ENCODE results near the gene MOB3A.

Gene MOB3A

DNA sequence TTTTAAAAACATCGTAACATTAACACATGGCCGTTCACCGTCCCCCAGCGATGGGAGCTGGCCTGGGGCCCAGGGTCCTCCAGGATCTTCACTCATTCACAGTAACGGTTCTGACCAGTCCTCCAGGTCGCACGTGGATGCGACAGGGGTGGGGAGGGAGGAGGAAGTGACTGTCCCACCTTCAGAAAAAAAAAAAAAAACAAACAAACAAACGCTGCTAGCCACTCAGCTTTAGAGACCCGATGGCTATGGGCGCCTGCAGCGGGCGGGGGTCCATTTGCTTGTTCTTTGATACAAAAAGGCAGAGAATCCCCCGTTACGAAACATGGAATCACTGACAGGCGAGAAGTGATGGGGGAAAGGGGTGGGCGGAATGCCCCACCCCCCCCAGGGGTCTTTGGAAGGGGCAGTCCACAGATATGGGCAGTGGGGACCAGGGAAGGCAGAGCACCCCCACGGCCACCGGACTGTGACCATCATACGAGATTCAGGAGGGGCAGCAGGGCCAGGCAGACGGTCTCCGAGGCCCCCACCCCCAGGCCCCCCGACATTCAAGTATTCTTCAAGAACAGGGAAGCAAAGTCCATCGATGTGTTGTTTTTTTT is 58.4 kb downstream of the MOB3A start:
- TF ChIP-seq CSDC2 (CRISPR knock-in tag; IDR thresholded peaks at IDR 0.05) (no peak), ZNF70 (CRISPR knock-in tag; IDR thresholded peaks at IDR 0.05) (no peak), PPARA (CRISPR knock-in tag; IDR thresholded peaks at IDR 0.05; ENCODE audit: borderline replicate concordance) (no peak), ZFP30 (CRISPR knock-in tag; IDR thresholded peaks at IDR 0.05) (no peak), TOX (CRISPR knock-in tag; IDR thresholded peaks at IDR 0.05; ENCODE audit: borderline replicate concordance) (no peak), ESRRG (CRISPR knock-in tag; IDR thresholded peaks at IDR 0.05) (no peak), SNAI2 (CRISPR knock-in tag; IDR thresholded peaks at IDR 0.05) (no peak)
- TF ChIP-seq, protein P1, sequence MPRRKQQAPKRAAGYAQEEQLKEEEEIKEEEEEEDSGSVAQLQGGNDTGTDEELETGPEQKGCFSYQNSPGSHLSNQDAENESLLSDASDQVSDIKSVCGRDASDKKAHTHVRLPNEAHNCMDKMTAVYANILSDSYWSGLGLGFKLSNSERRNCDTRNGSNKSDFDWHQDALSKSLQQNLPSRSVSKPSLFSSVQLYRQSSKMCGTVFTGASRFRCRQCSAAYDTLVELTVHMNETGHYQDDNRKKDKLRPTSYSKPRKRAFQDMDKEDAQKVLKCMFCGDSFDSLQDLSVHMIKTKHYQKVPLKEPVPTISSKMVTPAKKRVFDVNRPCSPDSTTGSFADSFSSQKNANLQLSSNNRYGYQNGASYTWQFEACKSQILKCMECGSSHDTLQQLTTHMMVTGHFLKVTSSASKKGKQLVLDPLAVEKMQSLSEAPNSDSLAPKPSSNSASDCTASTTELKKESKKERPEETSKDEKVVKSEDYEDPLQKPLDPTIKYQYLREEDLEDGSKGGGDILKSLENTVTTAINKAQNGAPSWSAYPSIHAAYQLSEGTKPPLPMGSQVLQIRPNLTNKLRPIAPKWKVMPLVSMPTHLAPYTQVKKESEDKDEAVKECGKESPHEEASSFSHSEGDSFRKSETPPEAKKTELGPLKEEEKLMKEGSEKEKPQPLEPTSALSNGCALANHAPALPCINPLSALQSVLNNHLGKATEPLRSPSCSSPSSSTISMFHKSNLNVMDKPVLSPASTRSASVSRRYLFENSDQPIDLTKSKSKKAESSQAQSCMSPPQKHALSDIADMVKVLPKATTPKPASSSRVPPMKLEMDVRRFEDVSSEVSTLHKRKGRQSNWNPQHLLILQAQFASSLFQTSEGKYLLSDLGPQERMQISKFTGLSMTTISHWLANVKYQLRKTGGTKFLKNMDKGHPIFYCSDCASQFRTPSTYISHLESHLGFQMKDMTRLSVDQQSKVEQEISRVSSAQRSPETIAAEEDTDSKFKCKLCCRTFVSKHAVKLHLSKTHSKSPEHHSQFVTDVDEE (CRISPR knock-in tag; IDR thresholded peaks at IDR 0.05), result no peak
- TF ChIP-seq, protein P2, sequence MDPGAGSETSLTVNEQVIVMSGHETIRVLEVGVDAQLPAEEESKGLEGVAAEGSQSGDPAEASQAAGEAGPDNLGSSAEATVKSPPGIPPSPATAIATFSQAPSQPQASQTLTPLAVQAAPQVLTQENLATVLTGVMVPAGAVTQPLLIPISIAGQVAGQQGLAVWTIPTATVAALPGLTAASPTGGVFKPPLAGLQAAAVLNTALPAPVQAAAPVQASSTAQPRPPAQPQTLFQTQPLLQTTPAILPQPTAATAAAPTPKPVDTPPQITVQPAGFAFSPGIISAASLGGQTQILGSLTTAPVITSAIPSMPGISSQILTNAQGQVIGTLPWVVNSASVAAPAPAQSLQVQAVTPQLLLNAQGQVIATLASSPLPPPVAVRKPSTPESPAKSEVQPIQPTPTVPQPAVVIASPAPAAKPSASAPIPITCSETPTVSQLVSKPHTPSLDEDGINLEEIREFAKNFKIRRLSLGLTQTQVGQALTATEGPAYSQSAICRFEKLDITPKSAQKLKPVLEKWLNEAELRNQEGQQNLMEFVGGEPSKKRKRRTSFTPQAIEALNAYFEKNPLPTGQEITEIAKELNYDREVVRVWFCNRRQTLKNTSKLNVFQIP (CRISPR knock-in tag; IDR thresholded peaks at IDR 0.05; ENCODE audit: borderline replicate concordance, low read depth), result no peak
- TF ChIP-seq, protein P3, sequence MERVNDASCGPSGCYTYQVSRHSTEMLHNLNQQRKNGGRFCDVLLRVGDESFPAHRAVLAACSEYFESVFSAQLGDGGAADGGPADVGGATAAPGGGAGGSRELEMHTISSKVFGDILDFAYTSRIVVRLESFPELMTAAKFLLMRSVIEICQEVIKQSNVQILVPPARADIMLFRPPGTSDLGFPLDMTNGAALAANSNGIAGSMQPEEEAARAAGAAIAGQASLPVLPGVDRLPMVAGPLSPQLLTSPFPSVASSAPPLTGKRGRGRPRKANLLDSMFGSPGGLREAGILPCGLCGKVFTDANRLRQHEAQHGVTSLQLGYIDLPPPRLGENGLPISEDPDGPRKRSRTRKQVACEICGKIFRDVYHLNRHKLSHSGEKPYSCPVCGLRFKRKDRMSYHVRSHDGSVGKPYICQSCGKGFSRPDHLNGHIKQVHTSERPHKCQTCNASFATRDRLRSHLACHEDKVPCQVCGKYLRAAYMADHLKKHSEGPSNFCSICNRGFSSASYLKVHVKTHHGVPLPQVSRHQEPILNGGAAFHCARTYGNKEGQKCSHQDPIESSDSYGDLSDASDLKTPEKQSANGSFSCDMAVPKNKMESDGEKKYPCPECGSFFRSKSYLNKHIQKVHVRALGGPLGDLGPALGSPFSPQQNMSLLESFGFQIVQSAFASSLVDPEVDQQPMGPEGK (CRISPR knock-in tag; IDR thresholded peaks at IDR 0.05; ENCODE audit: borderline replicate concordance), result no peak
- ATAC-seq, result no peak

DNA sequence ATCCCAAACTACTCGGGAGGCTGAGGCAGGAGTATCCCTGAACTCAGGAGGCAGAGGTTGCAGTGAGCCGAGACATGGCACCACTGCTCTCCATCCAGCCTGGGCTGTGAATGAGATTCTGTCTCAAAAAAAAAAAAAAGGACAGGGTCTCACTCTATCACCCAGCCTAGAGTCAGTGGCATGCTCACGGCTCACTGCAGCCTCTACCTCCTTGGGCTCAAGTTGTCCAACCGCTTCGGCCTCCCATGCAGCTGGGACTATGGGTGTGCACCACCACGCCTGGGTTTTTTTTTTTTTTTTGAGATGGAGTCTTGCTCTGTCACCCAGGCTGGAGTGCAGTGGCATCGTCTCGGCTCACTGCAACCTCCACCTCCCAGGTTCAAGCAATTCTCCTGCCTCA is 59.7 kb downstream of the MOB3A start:
- no peak for TF ChIP-seq BACH2 (CRISPR knock-in tag; IDR thresholded peaks at IDR 0.05; ENCODE audit: borderline replicate concordance)
- no peak for TF ChIP-seq ESRRG (CRISPR knock-in tag; IDR thresholded peaks at IDR 0.05)
- no peak for TF ChIP-seq TCF4 (CRISPR knock-in tag; IDR thresholded peaks at IDR 0.05; ENCODE audit: borderline replicate concordance)
- TF ChIP-seq, protein P1 (CRISPR knock-in tag; IDR thresholded peaks at IDR 0.05), result no peak
- TF ChIP-seq ZNF565 (CRISPR knock-in tag; conservative IDR thresholded peaks at IDR 0.05; ENCODE audit: low read depth), result no peak
- no peak for TF ChIP-seq CSDC2 (CRISPR knock-in tag; IDR thresholded peaks at IDR 0.05)
- TF ChIP-seq ISL1 (CRISPR knock-in tag; IDR thresholded peaks at IDR 0.05), result no peak
- TF ChIP-seq ARNTL (CRISPR knock-in tag; IDR thresholded peaks at IDR 0.05; ENCODE audit: borderline replicate concordance, low read depth), result no peak
- TF ChIP-seq, protein P4, sequence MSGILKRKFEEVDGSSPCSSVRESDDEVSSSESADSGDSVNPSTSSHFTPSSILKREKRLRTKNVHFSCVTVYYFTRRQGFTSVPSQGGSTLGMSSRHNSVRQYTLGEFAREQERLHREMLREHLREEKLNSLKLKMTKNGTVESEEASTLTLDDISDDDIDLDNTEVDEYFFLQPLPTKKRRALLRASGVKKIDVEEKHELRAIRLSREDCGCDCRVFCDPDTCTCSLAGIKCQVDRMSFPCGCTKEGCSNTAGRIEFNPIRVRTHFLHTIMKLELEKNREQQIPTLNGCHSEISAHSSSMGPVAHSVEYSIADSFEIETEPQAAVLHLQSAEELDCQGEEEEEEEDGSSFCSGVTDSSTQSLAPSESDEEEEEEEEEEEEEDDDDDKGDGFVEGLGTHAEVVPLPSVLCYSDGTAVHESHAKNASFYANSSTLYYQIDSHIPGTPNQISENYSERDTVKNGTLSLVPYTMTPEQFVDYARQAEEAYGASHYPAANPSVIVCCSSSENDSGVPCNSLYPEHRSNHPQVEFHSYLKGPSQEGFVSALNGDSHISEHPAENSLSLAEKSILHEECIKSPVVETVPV (CRISPR knock-in tag; IDR thresholded peaks at IDR 0.05), result no peak
- TF ChIP-seq ZC3H10 (CRISPR knock-in tag; IDR thresholded peaks at IDR 0.05), result no peak

DNA sequence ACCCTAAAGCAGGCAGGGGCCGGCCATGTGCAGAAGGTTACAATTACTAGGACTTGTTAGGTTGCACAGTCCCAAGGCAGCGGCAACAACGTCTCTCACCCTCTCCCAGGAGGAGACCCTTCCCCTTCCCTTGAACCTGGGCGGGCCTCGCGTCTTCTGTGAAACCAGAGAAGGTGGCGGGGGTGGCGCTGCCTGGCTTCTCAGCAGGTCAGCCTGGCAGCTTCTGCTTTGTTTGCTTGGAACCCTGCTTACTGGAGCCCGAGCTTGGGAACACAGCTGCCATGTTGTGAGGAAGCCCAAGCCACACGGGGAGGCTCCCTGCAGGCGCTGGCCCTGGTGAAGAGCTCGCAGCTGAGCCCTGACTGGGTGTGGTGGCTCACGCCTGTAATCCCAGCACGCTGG is 60.5 kb downstream of the MOB3A start:
- TF ChIP-seq, protein P5, sequence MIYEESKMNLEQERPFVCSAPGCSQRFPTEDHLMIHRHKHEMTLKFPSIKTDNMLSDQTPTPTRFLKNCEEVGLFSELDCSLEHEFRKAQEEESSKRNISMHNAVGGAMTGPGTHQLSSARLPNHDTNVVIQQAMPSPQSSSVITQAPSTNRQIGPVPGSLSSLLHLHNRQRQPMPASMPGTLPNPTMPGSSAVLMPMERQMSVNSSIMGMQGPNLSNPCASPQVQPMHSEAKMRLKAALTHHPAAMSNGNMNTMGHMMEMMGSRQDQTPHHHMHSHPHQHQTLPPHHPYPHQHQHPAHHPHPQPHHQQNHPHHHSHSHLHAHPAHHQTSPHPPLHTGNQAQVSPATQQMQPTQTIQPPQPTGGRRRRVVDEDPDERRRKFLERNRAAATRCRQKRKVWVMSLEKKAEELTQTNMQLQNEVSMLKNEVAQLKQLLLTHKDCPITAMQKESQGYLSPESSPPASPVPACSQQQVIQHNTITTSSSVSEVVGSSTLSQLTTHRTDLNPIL (CRISPR knock-in tag; IDR thresholded peaks at IDR 0.05; ENCODE audit: low read depth), result no peak
- peak; percentile 99 for TF ChIP-seq ZNF565 (CRISPR knock-in tag; conservative IDR thresholded peaks at IDR 0.05; ENCODE audit: low read depth)

More for the DNA sequence above, 59.7 kb downstream of the MOB3A start:
- ATAC-seq, result no peak

More for the DNA sequence above, 60.5 kb downstream of the MOB3A start:
- no peak for ATAC-seq

All from SK-N-SH treated with all-trans-retinoic acid at 6 μM for 48 hours (cell line).